Activated CD8-positive, alpha-beta memory T cell treated with anti-CD3 and anti-CD28 coated beads, Interleukin-2, amount 10 ng/mL, durations not matched to agents 7 days and 5 days (primary cell): ENCODE results near the gene PDZD2. TPM values are rescaled to one million over a fixed set of nuclear protein-coding genes. Genes with fewer than 3 reads are reported as not detected.

ENCODE experiments used
- ATAC-seq: fragments of 150-1000 bp; cut with Tn5 transposase; one replicate; pipeline ENCODE4 v1.10.0; 2021; ENCODE audit warnings: moderate library complexity
- CTCF ChIA-PET: fragments of 350-600 bp; sonication (Branson Sonifier 250); formaldehyde crosslinking; loops from one replicate; lab custom pipeline; 2021; ENCODE audit warnings: antibody characterized with exemption; lab: Charles Lee
- DNase-seq: peaks from one replicate; pipeline ENCODE4 v3.0.0-alpha.2; 2020
- H3K27ac Mint-ChIP-seq: one replicate; pipeline ENCODE4 v1.8.0; 2021; ENCODE audit warnings: mild to moderate bottlenecking, mixed read lengths
- H3K27me3 Mint-ChIP-seq: one replicate; pipeline ENCODE4 v1.8.0; 2021; ENCODE audit warnings: mixed read lengths
- H3K36me3 Mint-ChIP-seq: one replicate; pipeline ENCODE4 v1.8.0; 2021; ENCODE audit warnings: mild to moderate bottlenecking, mixed read lengths
- H3K4me1 Mint-ChIP-seq: one replicate; pipeline ENCODE4 v1.8.0; 2021; ENCODE audit warnings: mixed read lengths
- H3K4me3 Mint-ChIP-seq: one replicate; pipeline ENCODE4 v1.8.0; 2021; ENCODE audit warnings: mild to moderate bottlenecking, moderate library complexity, mixed read lengths
- H3K9me3 Mint-ChIP-seq: one replicate; pipeline ENCODE4 v1.8.0; 2022; ENCODE audit warnings: low read depth, mixed read lengths
- total RNA-seq, 2 experiments: library from RNA; stranded (reverse); gene quantifications; one replicate each; pipeline ENCODE4 v1.2.3, GENCODE V29; 2021

PDZD2 gene
- total RNA-seq, 2 experiments from 2014 or later = not detected

DNA sequence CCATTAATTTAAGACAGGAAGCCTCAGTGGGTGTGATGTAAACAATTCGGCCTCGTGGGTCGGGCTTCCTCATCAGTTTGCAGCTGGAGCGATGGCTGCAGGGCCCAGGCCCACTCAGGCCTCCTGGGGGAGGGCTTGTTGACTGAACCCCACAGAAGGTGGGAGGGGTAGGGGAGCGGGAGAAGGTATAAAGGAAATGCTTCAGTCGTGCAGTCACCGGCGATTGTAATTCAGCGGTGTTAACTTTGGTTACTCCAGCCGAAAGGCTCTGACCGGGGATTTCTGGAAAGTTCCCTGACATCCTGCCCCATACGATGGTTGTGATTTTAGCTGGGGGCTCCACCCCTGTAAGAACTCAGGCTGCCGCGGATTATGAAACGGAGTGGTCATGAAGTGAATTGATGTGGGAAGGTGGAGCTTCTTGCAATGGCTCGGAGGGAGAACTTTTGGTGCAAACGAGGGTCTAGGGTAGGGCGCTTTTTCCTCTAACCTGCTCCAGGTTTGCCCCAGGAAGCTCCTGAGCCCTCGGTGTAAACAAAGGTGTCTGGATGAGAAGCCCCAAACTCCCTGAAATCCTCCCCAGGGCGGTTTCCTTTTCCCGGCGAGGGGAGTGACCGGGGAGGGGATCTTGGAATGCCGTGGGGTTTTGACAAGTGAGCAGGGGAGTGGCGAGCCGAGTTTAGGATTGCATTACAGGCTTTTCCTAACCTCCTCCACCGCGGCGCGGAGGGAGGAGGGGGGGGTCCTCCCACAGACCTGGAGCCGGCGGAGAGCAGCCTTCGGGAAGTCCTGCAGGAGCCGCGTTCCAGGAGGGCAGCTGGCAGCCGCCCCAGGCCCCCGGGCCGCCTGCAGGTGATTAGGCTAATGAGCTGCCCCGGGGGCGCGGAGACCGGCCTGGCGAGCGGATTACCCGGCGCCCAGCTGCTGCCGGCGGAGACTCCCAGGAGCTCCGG is 215.5 kb downstream of the PDZD2 start:
- H3K36me3 Mint-ChIP-seq = peaks cover 5% of the 10 kb centered on the region
- peaks cover 8% of the 10 kb centered on the region for H3K4me1 Mint-ChIP-seq
- no peak overlapping the region for H3K4me3 Mint-ChIP-seq
- ATAC-seq (no peak), DNase-seq (no peak)
- no peak overlapping the region for H3K27ac Mint-ChIP-seq
- H3K27me3 Mint-ChIP-seq = peaks cover 44% of the 10 kb centered on the region
- peaks cover 4% of the 10 kb centered on the region for H3K9me3 Mint-ChIP-seq
- CTCF ChIA-PET = interaction anchor here (1.3 kb wide), 1 partner anchor 222 kb away, joined by 3 read pairs; no protein-coding TSS in a partner anchor

- ATAC-seq (no peak), DNase-seq (no peak)
- peaks cover 8% of the 10 kb centered on the region for H3K4me1 Mint-ChIP-seq
- peaks cover 9% of the 10 kb centered on the region for H3K9me3 Mint-ChIP-seq
- peaks cover 7% of the 10 kb centered on the region for H3K36me3 Mint-ChIP-seq
- H3K4me3 Mint-ChIP-seq = no peak overlapping the region
- H3K27ac Mint-ChIP-seq = no peak overlapping the region
- peaks cover 44% of the 10 kb centered on the region for H3K27me3 Mint-ChIP-seq
- CTCF ChIA-PET = interaction anchor here (1.3 kb wide), 1 partner anchor 221 kb away, joined by 3 read pairs; no protein-coding TSS in a partner anchor
Observed at GRCh38 chr5:31855134-31856040, 216.5 kb downstream of the PDZD2 start.

DNA sequence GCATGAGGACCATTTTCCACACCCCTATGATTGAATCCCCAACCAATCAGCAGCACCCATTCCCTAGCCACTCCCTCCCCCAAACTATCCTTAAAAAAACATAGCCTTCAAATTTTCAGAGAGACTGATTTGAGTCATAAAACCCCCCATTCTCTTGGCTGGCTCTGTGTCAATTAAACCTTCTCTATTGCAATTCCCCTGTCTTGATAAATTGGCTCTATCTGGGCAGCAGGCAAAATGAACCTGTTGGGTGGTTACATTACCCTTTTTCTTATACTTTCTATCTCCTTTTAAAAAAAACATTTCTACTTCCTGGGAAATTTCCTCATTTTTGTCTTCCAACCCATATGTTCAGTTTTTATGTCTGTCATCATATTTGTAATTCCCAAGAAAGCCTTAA is 220.2 kb downstream of the PDZD2 start:
- Mint-ChIP-seq H3K4me3 (no peak overlapping the region), H3K4me1 (peaks cover 8% of the 10 kb centered on the region), H3K36me3 (peaks cover 7% of the 10 kb centered on the region), H3K27ac (no peak overlapping the region), H3K27me3 (peaks cover 29% of the 10 kb centered on the region), H3K9me3 (peaks cover 10% of the 10 kb centered on the region)
- ATAC-seq (no peak), DNase-seq (no peak)
- CTCF ChIA-PET = no interaction called here

GRCh38 chr5:31860278-31860677 is 221.3 kb downstream of the PDZD2 start:
- Mint-ChIP-seq H3K4me3 (no peak overlapping the region), H3K9me3 (peaks cover 10% of the 10 kb centered on the region), H3K36me3 (peaks cover 7% of the 10 kb centered on the region), H3K27ac (no peak overlapping the region), H3K27me3 (peaks cover 22% of the 10 kb centered on the region), H3K4me1 (peaks cover 2% of the 10 kb centered on the region)
- CTCF ChIA-PET = no interaction called here
- no peak for ATAC-seq
- no peak for DNase-seq

GRCh38 chr5:31860726-31861433 is 221.9 kb downstream of the PDZD2 start:
- Mint-ChIP-seq H3K4me3 (no peak overlapping the region), H3K27ac (no peak overlapping the region), H3K27me3 (peaks cover 17% of the 10 kb centered on the region), H3K4me1 (no peaks in the 10 kb centered on the region), H3K9me3 (peaks cover 10% of the 10 kb centered on the region), H3K36me3 (peaks cover 7% of the 10 kb centered on the region)
- CTCF ChIA-PET = no interaction called here
- DNase-seq (no peak), ATAC-seq (no peak)

DNA sequence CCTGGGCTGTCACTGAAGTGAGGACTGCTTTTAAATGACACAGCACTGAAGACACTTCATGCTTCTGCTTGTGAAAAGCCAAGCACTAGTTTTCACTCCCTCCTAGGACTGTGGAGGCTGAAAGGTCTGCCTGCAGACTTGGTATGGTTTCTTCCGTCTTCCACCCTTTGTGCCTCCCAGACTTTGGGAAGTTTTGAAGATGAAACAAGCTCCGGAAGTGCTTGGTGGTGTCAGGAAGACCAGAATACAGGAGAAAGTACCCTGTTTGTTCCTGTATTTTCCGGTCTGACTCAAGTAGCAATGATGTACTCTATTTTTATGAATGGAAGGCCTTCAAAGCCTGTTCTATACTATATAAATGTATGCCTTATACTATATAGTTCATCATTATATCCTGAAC is 222.7 kb downstream of the PDZD2 start:
- DNase-seq (no peak), ATAC-seq (no peak)
- no peak overlapping the region for H3K4me3 Mint-ChIP-seq
- peaks cover 7% of the 10 kb centered on the region for H3K36me3 Mint-ChIP-seq
- H3K27me3 Mint-ChIP-seq = peaks cover 18% of the 10 kb centered on the region
- H3K9me3 Mint-ChIP-seq = peaks cover 10% of the 10 kb centered on the region
- H3K4me1 Mint-ChIP-seq = no peaks in the 10 kb centered on the region
- no peak overlapping the region for H3K27ac Mint-ChIP-seq
- CTCF ChIA-PET = no interaction called here

GRCh38 chr5:31863991-31864411 is 225.1 kb downstream of the PDZD2 start:
- CTCF ChIA-PET = no interaction called here
- ATAC-seq = no peak
- peaks cover 5% of the 10 kb centered on the region for H3K36me3 Mint-ChIP-seq
- peaks cover 10% of the 10 kb centered on the region for H3K9me3 Mint-ChIP-seq
- peaks cover 18% of the 10 kb centered on the region for H3K27me3 Mint-ChIP-seq
- H3K4me1 Mint-ChIP-seq = no peaks in the 10 kb centered on the region
- no peak overlapping the region for H3K27ac Mint-ChIP-seq
- DNase-seq = no peak
- no peak overlapping the region for H3K4me3 Mint-ChIP-seq

- H3K4me3 Mint-ChIP-seq = no peak overlapping the region
- H3K36me3 Mint-ChIP-seq = no peaks in the 10 kb centered on the region
- H3K27me3 Mint-ChIP-seq = peaks cover 18% of the 10 kb centered on the region
- CTCF ChIA-PET = no interaction called here
- ATAC-seq = no peak
- H3K27ac Mint-ChIP-seq = no peak overlapping the region
- no peak for DNase-seq
- H3K4me1 Mint-ChIP-seq = no peaks in the 10 kb centered on the region
- H3K9me3 Mint-ChIP-seq = no peaks in the 10 kb centered on the region
Observed at GRCh38 chr5:31866166-31866565, 227.2 kb downstream of the PDZD2 start.

DNA sequence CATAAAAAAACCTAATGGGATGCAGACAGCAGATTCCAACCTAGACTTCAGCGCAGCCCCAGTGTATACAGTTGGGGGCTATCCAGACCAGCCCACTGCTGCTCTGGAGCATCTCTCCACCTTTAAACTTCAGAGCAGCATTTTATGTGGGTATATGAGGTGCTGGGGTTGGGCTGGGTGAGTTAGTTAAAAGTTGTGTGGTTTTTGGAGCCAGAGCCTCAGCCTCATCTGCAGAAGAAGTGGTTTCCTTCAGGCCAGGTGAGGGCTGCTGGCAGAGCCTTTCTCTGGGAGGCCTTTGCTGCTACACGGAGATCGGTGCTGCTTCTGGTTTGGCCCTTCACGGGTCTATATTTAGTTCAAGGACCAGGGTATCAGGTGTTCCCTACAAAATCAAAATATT is 228.3 kb downstream of the PDZD2 start:
- no peaks in the 10 kb centered on the region for H3K9me3 Mint-ChIP-seq
- H3K4me1 Mint-ChIP-seq = no peaks in the 10 kb centered on the region
- no peak overlapping the region for H3K27ac Mint-ChIP-seq
- ATAC-seq (no peak), DNase-seq (no peak)
- CTCF ChIA-PET = no interaction called here
- H3K27me3 Mint-ChIP-seq = peaks cover 18% of the 10 kb centered on the region
- no peak overlapping the region for H3K4me3 Mint-ChIP-seq
- no peaks in the 10 kb centered on the region for H3K36me3 Mint-ChIP-seq

- ATAC-seq = no peak
- no peak for DNase-seq
- CTCF ChIA-PET = no interaction called here
- Mint-ChIP-seq H3K36me3 (no peaks in the 10 kb centered on the region), H3K4me3 (no peak overlapping the region), H3K4me1 (no peaks in the 10 kb centered on the region), H3K27me3 (peaks cover 3% of the 10 kb centered on the region), H3K27ac (no peak overlapping the region), H3K9me3 (no peaks in the 10 kb centered on the region)
Observed at GRCh38 chr5:31880449-31880848, 241.5 kb downstream of the PDZD2 start.

DNA sequence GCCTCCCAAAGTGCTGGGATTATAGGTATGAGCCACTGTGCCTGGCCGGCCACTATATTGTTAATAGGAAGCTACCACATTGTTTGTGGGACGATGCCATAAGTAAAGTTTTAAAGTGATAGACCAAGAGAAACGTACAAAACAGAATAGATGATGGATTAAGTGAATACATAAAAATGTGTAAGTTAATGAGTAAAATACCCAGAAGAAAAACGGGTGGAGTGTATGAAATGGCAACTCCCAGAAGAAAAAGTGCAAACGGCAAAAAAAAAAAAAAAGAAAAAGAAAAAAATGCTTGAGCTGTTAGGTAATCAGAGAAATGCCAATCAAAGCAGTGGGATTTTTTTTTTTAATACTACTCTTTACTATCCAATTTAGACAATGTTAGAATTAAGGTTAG is 246.0 kb downstream of the PDZD2 start:
- ATAC-seq (no peak), DNase-seq (no peak)
- CTCF ChIA-PET = no interaction called here
- Mint-ChIP-seq H3K9me3 (no peaks in the 10 kb centered on the region), H3K27me3 (peaks cover 5% of the 10 kb centered on the region), H3K27ac (no peak overlapping the region), H3K4me3 (no peak overlapping the region), H3K36me3 (no peaks in the 10 kb centered on the region), H3K4me1 (no peaks in the 10 kb centered on the region)

- DNase-seq = no peak
- H3K27ac Mint-ChIP-seq = no peak overlapping the region
- no peak for ATAC-seq
- CTCF ChIA-PET = no interaction called here
- H3K4me1 Mint-ChIP-seq = no peaks in the 10 kb centered on the region
- H3K27me3 Mint-ChIP-seq = peaks cover 5% of the 10 kb centered on the region
- no peaks in the 10 kb centered on the region for H3K36me3 Mint-ChIP-seq
- no peaks in the 10 kb centered on the region for H3K9me3 Mint-ChIP-seq
- H3K4me3 Mint-ChIP-seq = no peak overlapping the region
Observed at GRCh38 chr5:31886206-31886605, 247.3 kb downstream of the PDZD2 start.

DNA sequence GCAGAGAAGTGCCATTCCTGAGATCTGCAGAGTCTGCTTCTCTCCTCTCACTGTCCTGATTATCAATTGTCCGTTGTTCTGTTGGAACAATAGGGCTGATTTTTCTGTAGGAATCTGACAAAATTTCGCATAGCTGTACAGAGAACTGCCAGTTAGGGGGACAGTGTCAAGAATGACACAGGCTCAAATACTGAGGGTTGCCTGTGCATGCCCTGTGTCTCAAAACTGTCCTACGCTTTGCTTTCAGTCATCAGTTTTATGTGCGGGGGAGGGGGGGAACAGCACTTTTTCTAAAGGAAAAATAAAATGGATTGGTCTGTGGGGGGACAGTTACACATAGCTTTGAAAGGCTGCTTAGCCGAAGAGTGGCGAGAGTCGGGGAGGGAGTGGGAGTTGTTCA is 248.6 kb downstream of the PDZD2 start:
- Mint-ChIP-seq H3K4me3 (no peak overlapping the region), H3K27ac (no peak overlapping the region), H3K4me1 (no peaks in the 10 kb centered on the region), H3K27me3 (peaks cover 5% of the 10 kb centered on the region), H3K9me3 (no peaks in the 10 kb centered on the region), H3K36me3 (no peaks in the 10 kb centered on the region)
- ATAC-seq = no peak
- no peak for DNase-seq
- CTCF ChIA-PET = no interaction called here
